Neural progenitor cell (in vitro differentiated cells): ENCODE results near the gene ASAP2. TPM values are rescaled to one million over a fixed set of nuclear protein-coding genes. Genes with fewer than 3 reads are reported as not detected.

Source experiments
- DNase-seq: peaks from one replicate; pipeline ENCODE4 v3.0.0-alpha.2; 2016; ENCODE audit warnings: low spot score
- H2AFZ ChIP-seq: fragments of 200-600 bp; sonication (generic); replicated peaks from 2 replicates; pipeline ENCODE4 v1.6.1; 2016; ENCODE audit warnings: antibody characterized with exemption
- H3F3A ChIP-seq: fragments of 200-600 bp; sonication (generic); 2 replicates; pipeline ENCODE4 v1.6.1; 2016; ENCODE audit warnings: antibody characterized with exemption, low read depth
- H3K27ac ChIP-seq: fragments of 200-600 bp; sonication (generic); 2 replicates; pipeline ENCODE4 v1.5.1; 2016; ENCODE audit warnings: mild to moderate bottlenecking
- H3K27me3 ChIP-seq: fragments of 200-600 bp; sonication (generic); 2 replicates; pipeline ENCODE4 v1.6.1; 2016; ENCODE audit warnings: mild to moderate bottlenecking, moderate library complexity
- H3K36me3 ChIP-seq: fragments of 200-600 bp; sonication (generic); 2 replicates; pipeline ENCODE4 v1.5.1; 2016
- H3K4me1 ChIP-seq: fragments of 200-600 bp; sonication (generic); 2 replicates; pipeline ENCODE4 v1.6.1; 2016; ENCODE audit warnings: mixed run types
- H3K4me2 ChIP-seq: fragments of 200-600 bp; sonication (generic); 2 replicates; pipeline ENCODE4 v1.6.1; 2016
- H3K4me3 ChIP-seq: fragments of 200-600 bp; sonication (generic); 2 replicates; pipeline ENCODE4 v1.5.1; 2016
- H3K79me2 ChIP-seq: fragments of 200-600 bp; sonication (generic); 2 replicates; pipeline ENCODE4 v1.6.1; 2016; ENCODE audit warnings: low read depth
- H3K9ac ChIP-seq: fragments of 200-600 bp; sonication (generic); 2 replicates; pipeline ENCODE4 v1.6.1; 2016
- H3K9me3 ChIP-seq: fragments of 200-600 bp; sonication (generic); 2 replicates; pipeline ENCODE4 v1.5.1; 2016; ENCODE audit warnings: low read depth
- H4K20me1 ChIP-seq: fragments of 200-600 bp; sonication (generic); 2 replicates; pipeline ENCODE4 v1.6.1; 2016; ENCODE audit warnings: low read depth
- H3K27ac Mint-ChIP-seq: 3 replicates; pipeline ENCODE4 v1.8.0; 2021; ENCODE audit warnings: mixed read lengths
- H3K27me3 Mint-ChIP-seq: 2 replicates; pipeline ENCODE4 v1.8.0; 2022; ENCODE audit warnings: low read depth, mild to moderate bottlenecking, inconsistent platforms, moderate library complexity, mixed read lengths; ENCODE audit not compliant: insufficient read depth
- H3K36me3 Mint-ChIP-seq: 3 replicates; pipeline ENCODE4 v1.8.0; 2021; ENCODE audit warnings: mixed read lengths
- H3K4me1 Mint-ChIP-seq: 3 replicates; pipeline ENCODE4 v1.8.0; 2021; ENCODE audit warnings: mixed read lengths
- H3K4me3 Mint-ChIP-seq: 3 replicates; pipeline ENCODE4 v1.8.0; 2021; ENCODE audit warnings: mild to moderate bottlenecking, moderate library complexity, mixed read lengths
- H3K9me3 Mint-ChIP-seq: 3 replicates; pipeline ENCODE4 v1.8.0; 2020; ENCODE audit warnings: mixed read lengths
- CTCF ChIP-seq: fragments of 200-600 bp; sonication (generic); IDR thresholded peaks from 2 replicates; pipeline ENCODE4 v1.5.1; 2017; ENCODE audit warnings: antibody characterized with exemption, mild to moderate bottlenecking
- EZH2 ChIP-seq: fragments of 200-600 bp; sonication (generic); IDR thresholded peaks from 2 replicates; pipeline ENCODE4 v1.6.1; 2017; ENCODE audit warnings: antibody characterized with exemption, mild to moderate bottlenecking, moderate library complexity
- EZH2phosphoT487 ChIP-seq: fragments of 200-600 bp; sonication (generic); IDR thresholded peaks from 2 replicates; pipeline ENCODE4 v1.6.1; 2017; ENCODE audit warnings: antibody characterized with exemption
- total RNA-seq: library from RNA; depleted of rRNA; stranded (reverse); fragments of >200 nt; gene quantifications from 2 replicates; pipeline ENCODE4 v1.2.3, GENCODE V29; 2015; ENCODE audit warnings: low replicate concordance

ASAP2 gene
- total RNA-seq, 1 donor from 2014 or later, result 31.7 TPM

DNA sequence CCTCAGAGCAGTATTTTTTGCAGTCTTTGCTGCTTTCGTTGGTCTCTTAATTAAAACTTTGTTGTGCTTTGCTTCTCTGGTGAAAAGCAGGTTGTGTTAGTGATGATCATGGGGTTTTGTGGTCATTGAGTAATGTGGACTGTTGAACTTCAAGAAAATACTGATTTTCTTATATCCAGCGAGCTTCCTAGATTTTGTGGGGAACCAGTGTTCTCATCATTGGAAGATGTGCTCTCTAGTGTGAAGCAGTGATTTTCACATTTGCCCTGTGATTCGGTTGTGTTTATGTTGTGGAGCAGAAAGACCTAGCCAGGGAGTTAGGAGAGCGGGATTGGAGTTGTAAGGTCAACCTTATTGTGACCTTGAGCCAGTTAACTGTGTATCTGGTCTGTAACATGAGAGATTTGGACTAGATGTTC, 12.4 kb downstream of the ASAP2 start:
- no peaks in the 10 kb centered on the region for H3K27me3 ChIP-seq
- peaks cover 12% of the 10 kb centered on the region for H3K4me1 Mint-ChIP-seq
- peaks cover 4% of the 10 kb centered on the region for H3K27me3 Mint-ChIP-seq
- no peak overlapping the region for H3K9ac ChIP-seq
- H4K20me1 ChIP-seq, result peaks cover 69% of the 10 kb centered on the region
- H2AFZ ChIP-seq, result no peak overlapping the region
- no peaks in the 10 kb centered on the region for H3K9me3 ChIP-seq
- no peak for DNase-seq
- peaks cover 33% of the 10 kb centered on the region for H3K36me3 Mint-ChIP-seq
- no peak overlapping the region for H3K27ac Mint-ChIP-seq
- H3K9me3 Mint-ChIP-seq, result peaks cover 8% of the 10 kb centered on the region
- peaks cover 5% of the 10 kb centered on the region for H3F3A ChIP-seq
- no peak for TF ChIP-seq CTCF
- no peak for TF ChIP-seq EZH2phosphoT487
- no peak for TF ChIP-seq EZH2
- H3K4me2 ChIP-seq, result no peak overlapping the region
- H3K36me3 ChIP-seq, result no peaks in the 10 kb centered on the region
- H3K4me1 ChIP-seq, result no peaks in the 10 kb centered on the region
- no peak overlapping the region for H3K4me3 Mint-ChIP-seq
- peaks cover 95% of the 10 kb centered on the region for H3K79me2 ChIP-seq
- no peak overlapping the region for H3K4me3 ChIP-seq
- H3K27ac ChIP-seq, result no peak overlapping the region

DNA sequence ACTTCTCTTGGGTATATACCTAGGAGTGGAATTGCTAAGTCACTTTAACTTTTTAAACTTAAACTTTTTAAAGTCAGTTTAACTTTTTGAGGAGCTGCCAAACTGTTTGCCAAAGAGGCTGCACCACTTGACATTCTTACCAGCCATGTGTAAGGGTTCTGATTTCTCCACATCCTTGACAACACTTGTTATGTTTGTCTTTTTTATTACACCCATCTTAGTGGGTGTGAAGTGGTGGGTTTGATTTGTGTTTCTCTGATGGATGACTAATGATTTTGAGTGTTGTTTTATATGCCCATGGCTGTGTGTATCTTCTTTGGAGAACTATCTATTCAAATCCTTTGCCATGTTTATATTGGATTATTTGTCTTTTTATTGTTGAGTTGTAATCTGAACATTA, 13.6 kb downstream of the ASAP2 start:
- H3K79me2 ChIP-seq, result peaks cover 95% of the 10 kb centered on the region
- Mint-ChIP-seq H3K4me3 (no peak overlapping the region), H3K27me3 (peaks cover 4% of the 10 kb centered on the region), H3K9me3 (peaks cover 8% of the 10 kb centered on the region), H3K27ac (no peak overlapping the region), H3K4me1 (peaks cover 13% of the 10 kb centered on the region), H3K36me3 (peaks cover 33% of the 10 kb centered on the region)
- no peak overlapping the region for H2AFZ ChIP-seq
- no peak overlapping the region for H3K4me2 ChIP-seq
- H3F3A ChIP-seq, result peaks cover 5% of the 10 kb centered on the region
- H3K4me3 ChIP-seq, result no peak overlapping the region
- no peak overlapping the region for H3K27ac ChIP-seq
- H3K27me3 ChIP-seq, result no peaks in the 10 kb centered on the region
- TF ChIP-seq EZH2phosphoT487, result no peak
- no peak for TF ChIP-seq EZH2
- TF ChIP-seq CTCF, result no peak
- H3K4me1 ChIP-seq, result no peaks in the 10 kb centered on the region
- DNase-seq, result no peak
- no peak overlapping the region for H3K9ac ChIP-seq
- H3K36me3 ChIP-seq, result no peaks in the 10 kb centered on the region
- H4K20me1 ChIP-seq, result peaks cover 69% of the 10 kb centered on the region
- H3K9me3 ChIP-seq, result no peaks in the 10 kb centered on the region

- Histone ChIP-seq H3K4me3 (no peak overlapping the region), H3K36me3 (no peaks in the 10 kb centered on the region), H3K79me2 (peaks cover 89% of the 10 kb centered on the region), H3K27me3 (no peaks in the 10 kb centered on the region), H3K4me2 (no peak overlapping the region), H3K9me3 (no peaks in the 10 kb centered on the region), H3K4me1 (no peaks in the 10 kb centered on the region), H3K27ac (no peak overlapping the region), H2AFZ (no peak overlapping the region), H3K9ac (no peak overlapping the region), H4K20me1 (peaks cover 71% of the 10 kb centered on the region), H3F3A (peaks cover 5% of the 10 kb centered on the region)
- DNase-seq, result no peak
- Mint-ChIP-seq H3K27me3 (peaks cover 4% of the 10 kb centered on the region), H3K27ac (no peak overlapping the region), H3K4me3 (no peak overlapping the region), H3K36me3 (peaks cover 32% of the 10 kb centered on the region), H3K4me1 (peaks cover 19% of the 10 kb centered on the region), H3K9me3 (peaks cover 8% of the 10 kb centered on the region)
- TF ChIP-seq EZH2phosphoT487, result no peak
- no peak for TF ChIP-seq EZH2
Observed at GRCh38 chr2:9221223-9221622, 14.6 kb downstream of the ASAP2 start.

DNA sequence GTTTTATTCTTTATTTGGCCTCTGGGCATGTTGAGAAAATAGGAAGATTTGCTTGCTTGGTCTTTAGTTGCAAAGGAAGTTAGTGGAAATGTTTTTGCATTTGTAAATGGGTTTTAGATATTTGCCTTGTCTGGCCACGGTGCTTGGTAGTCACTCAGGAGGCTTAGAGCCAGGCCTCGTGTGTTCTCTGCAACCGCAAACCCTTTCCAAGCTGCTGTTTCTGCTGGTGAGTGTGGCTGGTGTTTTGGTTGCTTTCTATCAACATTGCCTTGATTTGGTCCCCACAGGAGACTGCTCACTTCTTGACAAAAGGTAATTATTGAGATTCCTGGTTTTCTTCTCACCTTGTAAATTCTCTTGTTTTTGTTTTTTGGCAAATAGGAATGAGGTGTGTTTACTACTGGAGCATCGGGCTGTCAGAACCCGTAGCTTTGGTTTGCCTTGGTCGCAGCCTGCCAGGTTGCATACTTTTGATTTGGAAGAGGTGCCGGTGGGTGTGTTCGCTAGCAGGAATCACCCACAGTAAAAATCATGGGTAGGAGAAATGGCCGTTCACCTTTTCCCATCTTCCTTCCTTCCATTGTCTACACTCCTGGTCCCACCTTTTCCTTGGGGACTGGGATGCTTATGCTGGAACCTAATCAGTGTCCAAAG, 15.8 kb downstream of the ASAP2 start:
- TF ChIP-seq EZH2phosphoT487, result no peak
- no peak for TF ChIP-seq CTCF
- TF ChIP-seq EZH2, result no peak
- H3K4me3 ChIP-seq, result no peak overlapping the region
- no peaks in the 10 kb centered on the region for H3F3A ChIP-seq
- Mint-ChIP-seq H3K36me3 (peaks cover 28% of the 10 kb centered on the region), H3K4me1 (peaks cover 24% of the 10 kb centered on the region), H3K4me3 (no peak overlapping the region), H3K9me3 (peaks cover 8% of the 10 kb centered on the region), H3K27ac (no peak overlapping the region), H3K27me3 (peaks cover 4% of the 10 kb centered on the region)
- no peaks in the 10 kb centered on the region for H3K4me1 ChIP-seq
- no peak overlapping the region for H3K4me2 ChIP-seq
- H2AFZ ChIP-seq, result no peak overlapping the region
- no peaks in the 10 kb centered on the region for H3K9me3 ChIP-seq
- no peak for DNase-seq
- H3K79me2 ChIP-seq, result peaks cover 88% of the 10 kb centered on the region
- no peaks in the 10 kb centered on the region for H3K27me3 ChIP-seq
- no peak overlapping the region for H3K27ac ChIP-seq
- peaks cover 73% of the 10 kb centered on the region for H4K20me1 ChIP-seq
- no peak overlapping the region for H3K9ac ChIP-seq
- no peaks in the 10 kb centered on the region for H3K36me3 ChIP-seq
